ENCODE measurements around the gene LRRC8A. TPM values are rescaled to one million over a fixed set of nuclear protein-coding genes. Genes with fewer than 3 reads are reported as not detected.

LRRC8A gene
- total RNA-seq, 4 donors from 2014 or later, result 70.0 to 153 (median 122) TPM

GRCh38 chr9:128917151-128917849 is 35.4 kb downstream of the LRRC8A start:
- peak overlapping the region; percentile 82 to 93 (median 89) for H3K27ac ChIP-seq
- H3K36me3 ChIP-seq, result peaks cover 4 to 68% (median 7%) of the 10 kb centered on the region in 3 donors
- no peaks in the 10 kb centered on the region for H3K9me3 ChIP-seq
- WGBS, 2 donors, result 45 to 49% methylated on average over 6 to 16 of the region's 26 CpGs
- no peak overlapping the region for H3K4me3 ChIP-seq
- TF ChIP-seq CTCF (IDR thresholded peaks at IDR 0.05), result no peak
- TF ChIP-seq POLR2A (IDR thresholded peaks at IDR 0.05), result no peak
- intact Hi-C loops (cut with DNase I), result no loop called here
- DNase-seq, result no peak
- no peaks in the 10 kb centered on the region for H3K27me3 ChIP-seq
- peaks cover 69 to 96% (median 83%) of the 10 kb centered on the region in 3 donors for H3K4me1 ChIP-seq

DNA sequence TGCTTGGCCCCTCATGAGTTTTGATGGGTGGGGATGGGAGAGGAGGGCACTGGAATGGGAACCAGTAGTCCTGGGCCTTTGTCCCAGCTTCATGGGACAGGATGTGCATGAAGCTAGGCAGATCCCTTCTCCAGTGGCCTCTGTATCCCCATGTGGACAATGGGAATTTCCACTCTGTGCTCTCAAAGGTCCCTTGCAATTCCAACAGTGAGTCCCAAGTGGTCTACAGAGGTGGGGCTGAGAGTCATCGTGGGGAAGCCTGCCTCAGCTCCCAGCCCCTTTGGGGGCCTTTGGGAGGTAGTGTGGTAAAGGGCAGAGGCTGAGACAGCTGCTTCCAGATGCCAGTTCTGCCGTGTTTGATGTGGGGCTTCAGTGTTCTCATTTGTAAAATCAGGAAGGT is 37.0 kb downstream of the LRRC8A start:
- Histone ChIP-seq H3K36me3 (peaks cover 4 to 55% (median 7%) of the 10 kb centered on the region in 3 donors), H3K9me3 (no peaks in the 10 kb centered on the region), H3K27me3 (no peaks in the 10 kb centered on the region), H3K4me3 (no peak overlapping the region), H3K27ac (peak overlapping the region; percentile 54 to 93 (median 82)), H3K4me1 (peaks cover 64 to 96% (median 77%) of the 10 kb centered on the region in 3 donors)
- WGBS, 2 donors, result 40% methylated on average over 1 of the region's 2 CpGs; no CpG with 5 or more reads in 1 of the 2 donors
- TF ChIP-seq CTCF (IDR thresholded peaks at IDR 0.05), result no peak
- no peak for TF ChIP-seq POLR2A (IDR thresholded peaks at IDR 0.05)
- DNase-seq, result no peak
- intact Hi-C loops (cut with DNase I), result no loop called here

- H3K4me1 ChIP-seq, result peaks cover 64 to 91% (median 70%) of the 10 kb centered on the region in 3 donors
- 37 to 69% methylated on average over 2 to 4 of the region's 14 CpGs for WGBS, 2 donors
- peak overlapping the region; percentile 54 to 93 (median 82) for H3K27ac ChIP-seq
- H3K9me3 ChIP-seq, result no peaks in the 10 kb centered on the region
- peaks cover 4 to 49% (median 7%) of the 10 kb centered on the region in 3 donors for H3K36me3 ChIP-seq
- DNase-seq, result no peak
- H3K4me3 ChIP-seq, result no peak overlapping the region
- intact Hi-C loops (cut with DNase I), result no loop called here
- TF ChIP-seq POLR2A (IDR thresholded peaks at IDR 0.05), result no peak
- no peak for TF ChIP-seq CTCF (IDR thresholded peaks at IDR 0.05)
- H3K27me3 ChIP-seq, result no peaks in the 10 kb centered on the region
Measured at GRCh38 chr9:128919402-128920089, 37.6 kb downstream of the LRRC8A start.

- peaks cover 4 to 39% (median 7%) of the 10 kb centered on the region in 3 donors for H3K36me3 ChIP-seq
- no peaks in the 10 kb centered on the region for H3K9me3 ChIP-seq
- no peaks in the 10 kb centered on the region for H3K27me3 ChIP-seq
- H3K4me1 ChIP-seq, result peaks cover 61 to 81% (median 63%) of the 10 kb centered on the region in 3 donors
- no peak for DNase-seq
- WGBS, 2 donors, result 28 to 53% methylated on average over 6 to 7 of the region's 13 CpGs
- intact Hi-C loops (cut with DNase I), result no loop called here
- TF ChIP-seq CTCF (IDR thresholded peaks at IDR 0.05), result no peak
- no peak for TF ChIP-seq POLR2A (IDR thresholded peaks at IDR 0.05)
- H3K4me3 ChIP-seq, result peak within 1 kb of the TSS; percentile 30 to 73 (median 57)
- H3K27ac ChIP-seq, result peak within 1 kb of the TSS; percentile 83 to 93 (median 92)
Measured at GRCh38 chr9:128920381-128921058, 38.6 kb downstream of the LRRC8A start, which contains the start of gene PHYHD1. PHYHD1 (plus strand) TSS chr9:128920982; CDS start chr9:128922324, 1,342 bp downstream.

Data from esophagus squamous epithelium (tissue), 5 donors.